Subcutaneous adipose tissue (tissue), 4 donors: Measurements from ENCODE around the gene TLR5. TPM values are rescaled to one million over a fixed set of nuclear protein-coding genes. Genes with fewer than 3 reads are reported as not detected.

ENCODE experiments used
- CTCF ChIP-seq: fragments of 450-650 bp; IDR thresholded peaks from one replicate; pipeline ENCODE4 v1.5.1; 2016; ENCODE audit warnings: low read depth, mild to moderate bottlenecking, control low read depth, antibody characterized with exemption, moderate library complexity
- total RNA-seq, 4 donors: library from RNA; depleted of rRNA; stranded (reverse); fragments of >200 nt; gene quantifications; one replicate each; pipeline ENCODE4 v1.1.0, GENCODE V29; 2016

Gene TLR5
- total RNA-seq, 4 donors from 2014 or later: 6.0 to 15.2 (median 11.0) TPM

GRCh38 chr1:223126741-223127140 lies 16.3 kb downstream of the TLR5 start:
- TF ChIP-seq CTCF: no peak

GRCh38 chr1:223125766-223126165 lies 17.3 kb downstream of the TLR5 start:
- TF ChIP-seq CTCF: no peak

GRCh38 chr1:223123011-223123610 lies 19.9 kb downstream of the TLR5 start:
- no peak for TF ChIP-seq CTCF

- no peak for TF ChIP-seq CTCF
These were observed 24.6 kb downstream of the TLR5 start for GRCh38 chr1:223118418-223118817.

- TF ChIP-seq CTCF: no peak
These were observed 26.1 kb downstream of the TLR5 start for GRCh38 chr1:223116950-223117349.

GRCh38 chr1:223114871-223115270 lies 28.2 kb downstream of the TLR5 start:
- TF ChIP-seq CTCF: no peak

GRCh38 chr1:223110952-223111351 lies 32.1 kb downstream of the TLR5 start:
- no peak for TF ChIP-seq CTCF
